HEK293 (cell line): ENCODE results near the gene SRC.
A peak's percentile ranks its signal among the peaks of the same experiment; 100 is the strongest.
"Not testable (repeated sequence)": the region's sequence is repeated elsewhere in the genome, so short reads cannot be mapped to it uniquely, and the experiment has no call there.

ENCODE experiments used
- CTCF ChIA-PET: fragments of 350-600 bp; formaldehyde crosslinking; extraction: SDS; loops from one replicate; lab custom pipeline; 2021; ENCODE audit warnings: antibody characterized with exemption; lab: Yijun Ruan, JAX
- POLR2A ChIA-PET: fragments of 300-600 bp; formaldehyde crosslinking; extraction: SDS; loops from one replicate; lab custom pipeline; 2020; ENCODE audit warnings: antibody characterized with exemption, inconsistent platforms; lab: Yijun Ruan, JAX
- H3K27ac ChIP-seq: fragments of 200-500 bp; sonication (Bioruptor generic); 2 replicates; pipeline ENCODE4 v1.5.1; 2014; ENCODE audit warnings: low read depth, low read length, control low read depth, inconsistent platforms; ENCODE audit errors: extremely low read depth
- H3K36me3 ChIP-seq, 2 experiments: fragments of 200-500 bp in 1 of 2; sonication (Bioruptor generic) in 1 of 2; 1 replicate in 1 of 2; 2 replicates in 1 of 2; pipeline ENCODE4 v1.5.1; 2014 to 2017; ENCODE audit warnings: inconsistent platforms in 2 of 2, low read length in 2 of 2; ENCODE audit not compliant: control insufficient read depth in 2 of 2, insufficient read depth in 1 of 2
- H3K4me1 ChIP-seq: fragments of 200-500 bp; sonication (Bioruptor generic); 2 replicates; pipeline ENCODE4 v1.5.1; 2014; ENCODE audit warnings: mild to moderate bottlenecking, low read length, inconsistent platforms; ENCODE audit not compliant: control insufficient read depth, insufficient read depth
- H3K4me3 ChIP-seq: 2 replicates; pipeline ENCODE4 v1.5.1; 2011; ENCODE audit warnings: low read depth, mild to moderate bottlenecking, control low read depth, low read length, moderate library complexity
- H3K9me3 ChIP-seq: fragments of 200-500 bp; sonication (Bioruptor generic); 2 replicates; pipeline ENCODE4 v1.5.1; 2014; ENCODE audit warnings: low read depth, low read length, inconsistent platforms; ENCODE audit not compliant: control insufficient read depth, insufficient read depth
- AEBP2 ChIP-seq: fragments of 450-650 bp; formaldehyde crosslinking; IDR thresholded peaks from 2 replicates; pipeline ENCODE4 v1.5.1; 2016; ENCODE audit warnings: missing biosample characterization, missing genetic modification characterization, borderline replicate concordance
- TRIM28 ChIP-seq: IDR thresholded peaks from 2 replicates; pipeline ENCODE4 v1.6.1; 2011; ENCODE audit warnings: low read length, control low read depth, borderline replicate concordance
- ZBTB20 ChIP-seq: fragments of 450-650 bp; formaldehyde crosslinking; IDR thresholded peaks from 2 replicates; pipeline ENCODE4 v1.5.1; 2016; ENCODE audit warnings: missing biosample characterization, missing genetic modification characterization
- ZFHX2 ChIP-seq: fragments of 450-650 bp; formaldehyde crosslinking; conservative IDR thresholded peaks from 2 replicates; pipeline ENCODE4 v1.5.1; 2016; ENCODE audit warnings: missing biosample characterization, missing genetic modification characterization
- ZFP3 ChIP-seq: fragments of 450-650 bp; formaldehyde crosslinking; IDR thresholded peaks from 2 replicates; pipeline ENCODE4 v1.5.1; 2016; ENCODE audit warnings: low read depth, missing biosample characterization, missing genetic modification characterization
- ZNF121 ChIP-seq: fragments of 450-650 bp; formaldehyde crosslinking; IDR thresholded peaks from 2 replicates; pipeline ENCODE4 v1.5.1; 2016; ENCODE audit warnings: missing biosample characterization, missing genetic modification characterization
- ZNF221 ChIP-seq: fragments of 450-650 bp; formaldehyde crosslinking; IDR thresholded peaks from 2 replicates; pipeline ENCODE4 v1.5.1; 2017; ENCODE audit warnings: missing biosample characterization, missing genetic modification characterization, borderline replicate concordance
- ZNF223 ChIP-seq: fragments of 450-650 bp; formaldehyde crosslinking; IDR thresholded peaks from 2 replicates; pipeline ENCODE4 v1.5.1; 2016; ENCODE audit warnings: missing biosample characterization, missing genetic modification characterization
- ZNF266 ChIP-seq: fragments of 450-650 bp; formaldehyde crosslinking; IDR thresholded peaks from 2 replicates; pipeline ENCODE4 v1.5.1; 2016; ENCODE audit warnings: missing biosample characterization, missing genetic modification characterization, low read depth
- ZNF354C ChIP-seq: fragments of 450-650 bp; formaldehyde crosslinking; IDR thresholded peaks from 2 replicates; pipeline ENCODE4 v1.5.1; 2016; ENCODE audit warnings: missing biosample characterization, missing genetic modification characterization, low read depth, borderline replicate concordance
- ZNF433 ChIP-seq: fragments of 450-650 bp; formaldehyde crosslinking; IDR thresholded peaks from 2 replicates; pipeline ENCODE4 v1.5.1; 2016; ENCODE audit warnings: missing biosample characterization, missing genetic modification characterization, low read depth
- ZNF518A ChIP-seq: fragments of 450-650 bp; formaldehyde crosslinking; conservative IDR thresholded peaks from 2 replicates; pipeline ENCODE4 v1.5.1; 2016; ENCODE audit warnings: low read depth, missing biosample characterization, missing genetic modification characterization
- ZNF623 ChIP-seq: fragments of 450-650 bp; formaldehyde crosslinking; IDR thresholded peaks from 2 replicates; pipeline ENCODE4 v1.5.1; 2016; ENCODE audit warnings: missing biosample characterization, missing genetic modification characterization
- TF ChIP-seq, protein P1 (sequence below): fragments of 450-650 bp; formaldehyde crosslinking; IDR thresholded peaks from 2 replicates; pipeline ENCODE4 v1.5.1; 2016; ENCODE audit warnings: missing biosample characterization, missing genetic modification characterization
- TF ChIP-seq, protein P2 (sequence below): fragments of 450-650 bp; formaldehyde crosslinking; IDR thresholded peaks from 2 replicates; pipeline ENCODE4 v1.5.1; 2017; ENCODE audit warnings: missing biosample characterization, missing genetic modification characterization
- TF ChIP-seq, protein P3 (sequence below): fragments of 450-650 bp; formaldehyde crosslinking; optimal IDR thresholded peaks from 2 replicates; pipeline ENCODE3; 2016; ENCODE audit warnings: missing biosample characterization, mild to moderate bottlenecking, missing genetic modification characterization

The SRC gene

DNA sequence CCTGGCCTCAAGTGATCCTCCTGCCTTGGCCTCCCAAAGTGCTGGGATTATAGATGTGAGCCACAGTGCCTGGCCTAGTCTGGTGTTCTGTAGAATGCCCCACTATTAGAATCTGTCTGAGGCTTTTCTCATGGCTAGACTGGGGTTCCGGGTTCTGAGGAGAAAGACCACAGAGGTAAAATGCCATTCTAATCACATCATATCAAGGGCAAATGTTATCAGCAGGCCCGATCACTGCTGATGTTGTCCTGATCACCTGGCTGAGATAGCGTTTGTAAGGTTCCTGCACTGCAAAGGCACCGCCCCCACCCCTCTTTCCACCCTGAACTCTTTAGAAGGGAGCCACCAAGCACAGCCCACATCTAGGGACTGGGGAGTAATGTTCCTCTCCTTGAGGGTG lies 6.7 kb upstream of the SRC start:
- H3K4me3 ChIP-seq, result no peak overlapping the region

GRCh38 chr20:37339764-37340109 lies 6.2 kb upstream of the SRC start:
- TF ChIP-seq ZNF121 (tag by site-specific recombination), result peak; percentile 19; the same call in 1 of the 2 replicates
- H3K4me1 ChIP-seq, CTCF ChIA-PET, H3K9me3 ChIP-seq, H3K36me3 ChIP-seq, H3K27ac ChIP-seq, POLR2A ChIA-PET, H3K4me3 ChIP-seq: not testable (repeated sequence)

More for the DNA sequence above, 6.7 kb upstream of the SRC start:
- Histone ChIP-seq H3K9me3 (no peaks in the 10 kb centered on the region), H3K4me1 (no peaks in the 10 kb centered on the region)
- POLR2A ChIA-PET, result no interaction called here
- TF ChIP-seq ZFHX2 (no peak), ZFP3 (tag by site-specific recombination) (no peak), ZNF518A (tag by site-specific recombination) (no peak)
- TF ChIP-seq, protein P1, sequence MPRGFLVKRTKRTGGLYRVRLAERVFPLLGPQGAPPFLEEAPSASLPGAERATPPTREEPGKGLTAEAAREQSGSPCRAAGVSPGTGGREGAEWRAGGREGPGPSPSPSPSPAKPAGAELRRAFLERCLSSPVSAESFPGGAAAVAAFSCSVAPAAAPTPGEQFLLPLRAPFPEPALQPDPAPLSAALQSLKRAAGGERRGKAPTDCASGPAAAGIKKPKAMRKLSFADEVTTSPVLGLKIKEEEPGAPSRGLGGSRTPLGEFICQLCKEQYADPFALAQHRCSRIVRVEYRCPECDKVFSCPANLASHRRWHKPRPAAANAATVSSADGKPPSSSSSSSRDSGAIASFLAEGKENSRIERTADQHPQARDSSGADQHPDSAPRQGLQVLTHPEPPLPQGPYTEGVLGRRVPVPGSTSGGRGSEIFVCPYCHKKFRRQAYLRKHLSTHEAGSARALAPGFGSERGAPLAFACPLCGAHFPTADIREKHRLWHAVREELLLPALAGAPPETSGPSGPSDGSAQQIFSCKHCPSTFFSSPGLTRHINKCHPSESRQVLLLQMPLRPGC (tag by site-specific recombination), result no peak
- TF ChIP-seq, protein P2, sequence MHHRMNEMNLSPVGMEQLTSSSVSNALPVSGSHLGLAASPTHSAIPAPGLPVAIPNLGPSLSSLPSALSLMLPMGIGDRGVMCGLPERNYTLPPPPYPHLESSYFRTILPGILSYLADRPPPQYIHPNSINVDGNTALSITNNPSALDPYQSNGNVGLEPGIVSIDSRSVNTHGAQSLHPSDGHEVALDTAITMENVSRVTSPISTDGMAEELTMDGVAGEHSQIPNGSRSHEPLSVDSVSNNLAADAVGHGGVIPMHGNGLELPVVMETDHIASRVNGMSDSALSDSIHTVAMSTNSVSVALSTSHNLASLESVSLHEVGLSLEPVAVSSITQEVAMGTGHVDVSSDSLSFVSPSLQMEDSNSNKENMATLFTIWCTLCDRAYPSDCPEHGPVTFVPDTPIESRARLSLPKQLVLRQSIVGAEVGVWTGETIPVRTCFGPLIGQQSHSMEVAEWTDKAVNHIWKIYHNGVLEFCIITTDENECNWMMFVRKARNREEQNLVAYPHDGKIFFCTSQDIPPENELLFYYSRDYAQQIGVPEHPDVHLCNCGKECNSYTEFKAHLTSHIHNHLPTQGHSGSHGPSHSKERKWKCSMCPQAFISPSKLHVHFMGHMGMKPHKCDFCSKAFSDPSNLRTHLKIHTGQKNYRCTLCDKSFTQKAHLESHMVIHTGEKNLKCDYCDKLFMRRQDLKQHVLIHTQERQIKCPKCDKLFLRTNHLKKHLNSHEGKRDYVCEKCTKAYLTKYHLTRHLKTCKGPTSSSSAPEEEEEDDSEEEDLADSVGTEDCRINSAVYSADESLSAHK (tag by site-specific recombination), result no peak
- TF ChIP-seq, all 188 proteins: peak for 0
- H3K36me3 ChIP-seq, result no peaks in the 10 kb centered on the region
- H3K27ac ChIP-seq, result no peak overlapping the region
- CTCF ChIA-PET, result interaction anchor here (0.6 kb wide), 1 partner anchor 78 kb away, joined by 4 read pairs; no protein-coding TSS in a partner anchor

- Histone ChIP-seq H3K36me3 (no peaks in the 10 kb centered on the region), H3K4me3 (no peak overlapping the region), H3K9me3 (no peaks in the 10 kb centered on the region), H3K27ac (no peak overlapping the region), H3K4me1 (no peaks in the 10 kb centered on the region)
- ChIA-PET CTCF (no interaction called here), POLR2A (no interaction called here)
- TF ChIP-seq ZBTB20 (tag by site-specific recombination), result no peak
Measured at GRCh38 chr20:37340998-37341397, 4.9 kb upstream of the SRC start.

DNA sequence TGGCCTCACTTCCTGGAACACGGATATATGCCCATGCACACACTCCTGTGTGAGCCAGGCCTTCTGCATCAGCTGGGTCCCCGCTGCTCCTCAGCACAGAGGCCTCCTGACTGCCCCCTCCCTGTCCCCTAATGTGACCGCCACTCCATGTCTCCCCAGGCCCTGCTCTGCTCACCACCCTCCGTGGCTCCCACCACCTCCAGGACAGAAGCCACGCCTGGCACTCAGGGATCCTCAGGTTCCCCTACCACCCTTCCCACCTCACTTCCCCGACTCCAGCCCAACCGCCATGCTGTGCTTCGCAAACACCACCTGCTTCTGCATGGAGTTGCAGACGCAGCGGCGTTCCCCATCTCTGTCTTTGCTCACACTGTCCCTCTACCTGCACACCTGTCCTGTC lies 4.3 kb upstream of the SRC start:
- Histone ChIP-seq H3K4me3 (no peak overlapping the region), H3K4me1 (no peaks in the 10 kb centered on the region), H3K27ac (no peak overlapping the region), H3K9me3 (no peaks in the 10 kb centered on the region), H3K36me3 (no peaks in the 10 kb centered on the region)
- ChIA-PET CTCF (interaction anchor here (0.6 kb wide), 1 partner anchor 66 kb away, joined by 3 read pairs; no protein-coding TSS in a partner anchor), POLR2A (no interaction called here)
- TF ChIP-seq ZNF266, result no peak
- TF ChIP-seq ZNF623 (tag by site-specific recombination), result no peak
- TF ChIP-seq ZNF433 (tag by site-specific recombination), result no peak
- no peak for TF ChIP-seq AEBP2
- TF ChIP-seq, protein P3, sequence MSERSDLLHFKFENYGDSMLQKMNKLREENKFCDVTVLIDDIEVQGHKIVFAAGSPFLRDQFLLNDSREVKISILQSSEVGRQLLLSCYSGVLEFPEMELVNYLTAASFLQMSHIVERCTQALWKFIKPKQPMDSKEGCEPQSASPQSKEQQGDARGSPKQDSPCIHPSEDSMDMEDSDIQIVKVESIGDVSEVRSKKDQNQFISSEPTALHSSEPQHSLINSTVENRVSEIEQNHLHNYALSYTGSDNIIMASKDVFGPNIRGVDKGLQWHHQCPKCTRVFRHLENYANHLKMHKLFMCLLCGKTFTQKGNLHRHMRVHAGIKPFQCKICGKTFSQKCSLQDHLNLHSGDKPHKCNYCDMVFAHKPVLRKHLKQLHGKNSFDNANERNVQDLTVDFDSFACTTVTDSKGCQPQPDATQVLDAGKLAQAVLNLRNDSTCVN (tag by site-specific recombination), result no peak
- TF ChIP-seq TRIM28, result no peak
- no peak for TF ChIP-seq ZNF221 (tag by site-specific recombination)
- TF ChIP-seq ZNF354C (tag by site-specific recombination), result no peak
- TF ChIP-seq ZNF223 (tag by site-specific recombination), result no peak
